Endothelial cell of coronary artery (primary cell): ENCODE measurements around the gene CYCS. TPM values are rescaled to one million over a fixed set of nuclear protein-coding genes. Genes with fewer than 3 reads are reported as not detected.

ENCODE experiments used
- total RNA-seq: library from RNA; depleted of rRNA; stranded (reverse); fragments of >200 nt; gene quantifications from 2 replicates; pipeline ENCODE4 v1.2.3, GENCODE V29; 2014

Gene CYCS
- 41.3 and 56.0 TPM in 2 replicates for total RNA-seq

GRCh38 chr7:25125137-25125946 lies at the start of gene CYCS:
TSS of gene CYCS (minus strand) at chr7:25125260. CDS start at chr7:25124119, 1,141 bp downstream.

Other genes with a start within 250 kb of the CYCS start
- 23.8 and 28.0 TPM in 2 replicates for gene OSBPL3, start 145.1 kb downstream of the CYCS start, total RNA-seq
- gene NPVF, start 103.2 kb upstream of the CYCS start, total RNA-seq: not detected in 2 replicates